ENCODE measurements around the gene RGS3.

GRCh38 chr9:113623851-113624485 lies 160.4 kb downstream of the RGS3 start:
- no peak for TF ChIP-seq CTCF (IDR thresholded peaks at IDR 0.05)
- no peak for TF ChIP-seq POLR2A (IDR thresholded peaks at IDR 0.05)

All from thyroid gland (tissue), 4 donors.